ENCODE measurements around the gene TRPC3.

The TRPC3 gene

DNA sequence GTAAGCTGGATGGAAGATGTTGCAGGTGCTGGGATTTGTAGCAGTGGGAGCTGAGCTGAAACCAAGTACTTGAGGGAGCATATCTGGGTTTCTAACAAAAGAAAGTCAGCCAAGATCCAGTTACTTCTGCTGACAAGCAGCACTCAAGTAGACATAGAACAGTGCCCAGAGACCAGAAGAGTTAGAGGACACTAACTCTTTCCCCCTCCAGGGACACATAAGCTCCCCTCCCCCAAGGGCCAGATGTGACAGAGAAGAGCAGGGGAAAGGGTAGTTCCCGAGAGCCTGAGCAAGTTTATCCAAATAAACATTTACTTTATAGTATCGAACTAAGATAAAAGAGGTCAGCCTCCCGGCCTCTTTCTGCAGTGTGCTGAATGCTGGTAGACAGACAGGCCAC, 12.2 kb downstream of the TRPC3 start:
- Histone ChIP-seq H3K4me1 (ENCODE audit: control insufficient read depth in 1 of 2, insufficient read depth in 2 of 2, low read length in 2 of 2) (peaks cover 0 to 1% of the 10 kb centered on the region in 2 experiments), H2BK5ac (ENCODE audit: low read depth, low read length, poor library complexity) (no peak overlapping the region), H2BK120ac (ENCODE audit: insufficient read depth, low read length, poor library complexity) (no peak overlapping the region), H2AK5ac (ENCODE audit: low read length) (no peak overlapping the region), H4K12ac (ENCODE audit: low read depth, low read length) (no peak overlapping the region), H3K36me3 (ENCODE audit: control insufficient read depth in 1 of 2, insufficient read depth in 2 of 2, low read length in 2 of 2) (no peaks in the 10 kb centered on the region), H3K27ac (ENCODE audit: low read depth, low read length) (no peak overlapping the region), H3K4me3 (ENCODE audit: low read depth, low read length) (no peak overlapping the region), H3K14ac (ENCODE audit: low read length) (no peak overlapping the region), H2AFZ (ENCODE audit: insufficient read depth, low read length, poor library complexity) (no peak overlapping the region), H3K27me3 (ENCODE audit: insufficient read depth, low read length) (no peaks in the 10 kb centered on the region), H4K8ac (ENCODE audit: low read depth, low read length) (no peak overlapping the region), H3K4ac (ENCODE audit: low read depth, low read length) (no peak overlapping the region), H3K79me1 (ENCODE audit: low read length) (no peaks in the 10 kb centered on the region), H3K23ac (ENCODE audit: low read length) (no peak overlapping the region), H3K18ac (ENCODE audit: low read length) (no peak overlapping the region), H3K9me3 (ENCODE audit: insufficient read depth, low read depth, low read length) (no peaks in the 10 kb centered on the region), H3K9ac (ENCODE audit: low read length) (no peak overlapping the region), H3K79me2 (ENCODE audit: control insufficient read depth, insufficient read depth, low read length, poor library complexity) (no peaks in the 10 kb centered on the region), H2BK12ac (ENCODE audit: low read length) (no peak overlapping the region), H4K91ac (ENCODE audit: low read depth, low read length) (no peak overlapping the region), H3K4me2 (ENCODE audit: low read length) (no peak overlapping the region)
- WGBS (ENCODE audit: extremely low coverage, insufficient coverage, insufficient read length), result no CpG with 5 or more reads among the region's 3 CpGs
- no peak for DNase-seq

DNA sequence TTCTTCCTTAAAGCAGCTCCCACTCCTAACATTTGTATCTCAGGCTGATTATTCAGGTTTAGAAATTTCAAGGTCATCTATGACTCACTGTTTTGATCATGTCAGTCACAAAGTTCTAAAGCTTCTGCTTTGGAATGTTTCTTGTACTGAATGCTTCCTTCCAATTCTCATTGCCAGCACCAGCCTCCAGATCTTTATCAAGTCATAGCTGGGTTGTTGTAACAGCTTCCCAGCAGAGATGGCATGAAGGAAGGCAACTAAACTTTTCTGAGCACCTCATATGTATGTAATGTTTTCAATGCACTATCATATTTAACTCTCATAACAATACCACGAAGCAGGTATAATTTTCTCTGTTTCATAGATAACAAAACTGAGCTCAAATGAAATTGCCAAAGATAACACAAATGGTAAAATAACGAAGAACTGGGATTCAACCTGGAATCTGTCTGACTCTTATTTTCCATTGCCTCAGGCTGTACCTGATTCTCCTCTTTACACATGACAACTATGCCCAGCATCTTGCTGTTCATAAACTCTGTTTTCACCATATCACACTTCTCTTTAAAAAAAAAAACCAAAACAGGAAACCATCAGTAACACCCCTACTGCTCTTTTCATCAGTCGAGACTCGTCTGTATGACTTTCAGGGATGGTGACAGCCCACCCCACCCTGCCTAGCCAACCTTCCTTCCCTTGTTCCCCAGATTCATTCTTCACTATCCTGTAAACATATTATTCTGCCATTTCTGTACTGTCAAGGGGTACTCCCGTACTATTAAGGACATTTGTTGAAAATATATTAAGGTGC, 13.4 kb downstream of the TRPC3 start:
- H3K27ac ChIP-seq (ENCODE audit: low read depth, low read length), result no peak overlapping the region
- H3K36me3 ChIP-seq (ENCODE audit: control insufficient read depth in 1 of 2, insufficient read depth in 2 of 2, low read length in 2 of 2), result no peaks in the 10 kb centered on the region
- H2BK120ac ChIP-seq (ENCODE audit: insufficient read depth, low read length, poor library complexity), result no peak overlapping the region
- no peak overlapping the region for H3K4me3 ChIP-seq (ENCODE audit: low read depth, low read length)
- H3K14ac ChIP-seq (ENCODE audit: low read length), result no peak overlapping the region
- no peaks in the 10 kb centered on the region for H3K9me3 ChIP-seq (ENCODE audit: insufficient read depth, low read depth, low read length)
- no peak overlapping the region for H2BK5ac ChIP-seq (ENCODE audit: low read depth, low read length, poor library complexity)
- no peak overlapping the region for H2BK12ac ChIP-seq (ENCODE audit: low read length)
- no CpG with 5 or more reads among the region's 5 CpGs for WGBS (ENCODE audit: extremely low coverage, insufficient coverage, insufficient read length)
- DNase-seq, result peak; percentile 69 to 97
- no peak overlapping the region for H4K91ac ChIP-seq (ENCODE audit: low read depth, low read length)
- no peak overlapping the region for H3K23ac ChIP-seq (ENCODE audit: low read length)
- H3K79me2 ChIP-seq (ENCODE audit: control insufficient read depth, insufficient read depth, low read length, poor library complexity), result no peaks in the 10 kb centered on the region
- no peaks in the 10 kb centered on the region for H3K79me1 ChIP-seq (ENCODE audit: low read length)
- no peak overlapping the region for H3K9ac ChIP-seq (ENCODE audit: low read length)
- H3K4me2 ChIP-seq (ENCODE audit: low read length), result no peak overlapping the region
- H2AFZ ChIP-seq (ENCODE audit: insufficient read depth, low read length, poor library complexity), result no peak overlapping the region
- peaks cover 0 to 1% of the 10 kb centered on the region in 2 experiments for H3K4me1 ChIP-seq (ENCODE audit: control insufficient read depth in 1 of 2, insufficient read depth in 2 of 2, low read length in 2 of 2)
- no peak overlapping the region for H2AK5ac ChIP-seq (ENCODE audit: low read length)
- H3K4ac ChIP-seq (ENCODE audit: low read depth, low read length), result no peak overlapping the region
- no peak overlapping the region for H4K8ac ChIP-seq (ENCODE audit: low read depth, low read length)
- no peak overlapping the region for H3K18ac ChIP-seq (ENCODE audit: low read length)
- H4K12ac ChIP-seq (ENCODE audit: low read depth, low read length), result no peak overlapping the region
- H3K27me3 ChIP-seq (ENCODE audit: insufficient read depth, low read length), result no peaks in the 10 kb centered on the region

DNA sequence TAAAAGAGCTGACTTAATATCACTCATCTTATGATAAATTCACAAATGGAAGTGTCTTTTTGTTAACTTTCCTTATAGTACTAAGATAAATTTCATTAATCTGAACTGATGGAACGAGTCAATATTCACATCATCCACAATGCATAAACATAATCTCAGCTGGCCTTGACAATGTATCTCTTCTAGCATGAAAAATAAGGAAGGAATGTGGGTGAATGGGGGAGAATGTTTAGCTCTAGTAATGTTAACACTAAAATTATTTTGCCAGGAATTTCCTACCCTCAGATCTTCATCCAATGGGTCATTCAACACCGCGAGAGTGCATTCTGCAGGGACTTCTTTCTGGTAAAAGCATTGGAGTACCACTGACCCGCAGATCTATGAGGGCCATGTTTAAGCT, 15.8 kb downstream of the TRPC3 start:
- H3K4me1 ChIP-seq (ENCODE audit: control insufficient read depth in 1 of 2, insufficient read depth in 2 of 2, low read length in 2 of 2), result peaks cover 0 to 1% of the 10 kb centered on the region in 2 experiments
- no peaks in the 10 kb centered on the region for H3K79me1 ChIP-seq (ENCODE audit: low read length)
- H3K9ac ChIP-seq (ENCODE audit: low read length), result no peak overlapping the region
- no peaks in the 10 kb centered on the region for H3K36me3 ChIP-seq (ENCODE audit: control insufficient read depth in 1 of 2, insufficient read depth in 2 of 2, low read length in 2 of 2)
- no peak for DNase-seq
- H3K14ac ChIP-seq (ENCODE audit: low read length), result no peak overlapping the region
- no CpG with 5 or more reads among the region's 4 CpGs for WGBS (ENCODE audit: extremely low coverage, insufficient coverage, insufficient read length)
- no peak overlapping the region for H4K12ac ChIP-seq (ENCODE audit: low read depth, low read length)
- no peak overlapping the region for H2BK12ac ChIP-seq (ENCODE audit: low read length)
- no peak overlapping the region for H3K4ac ChIP-seq (ENCODE audit: low read depth, low read length)
- H3K23ac ChIP-seq (ENCODE audit: low read length), result no peak overlapping the region
- H3K4me3 ChIP-seq (ENCODE audit: low read depth, low read length), result no peak overlapping the region
- no peak overlapping the region for H3K18ac ChIP-seq (ENCODE audit: low read length)
- no peaks in the 10 kb centered on the region for H3K27me3 ChIP-seq (ENCODE audit: insufficient read depth, low read length)
- H2BK120ac ChIP-seq (ENCODE audit: insufficient read depth, low read length, poor library complexity), result no peak overlapping the region
- H2BK5ac ChIP-seq (ENCODE audit: low read depth, low read length, poor library complexity), result no peak overlapping the region
- H3K9me3 ChIP-seq (ENCODE audit: insufficient read depth, low read depth, low read length), result peaks cover 4% of the 10 kb centered on the region
- H2AK5ac ChIP-seq (ENCODE audit: low read length), result no peak overlapping the region
- no peaks in the 10 kb centered on the region for H3K79me2 ChIP-seq (ENCODE audit: control insufficient read depth, insufficient read depth, low read length, poor library complexity)
- no peak overlapping the region for H3K27ac ChIP-seq (ENCODE audit: low read depth, low read length)
- H4K91ac ChIP-seq (ENCODE audit: low read depth, low read length), result no peak overlapping the region
- no peak overlapping the region for H2AFZ ChIP-seq (ENCODE audit: insufficient read depth, low read length, poor library complexity)
- H3K4me2 ChIP-seq (ENCODE audit: low read length), result no peak overlapping the region
- no peak overlapping the region for H4K8ac ChIP-seq (ENCODE audit: low read depth, low read length)

DNA sequence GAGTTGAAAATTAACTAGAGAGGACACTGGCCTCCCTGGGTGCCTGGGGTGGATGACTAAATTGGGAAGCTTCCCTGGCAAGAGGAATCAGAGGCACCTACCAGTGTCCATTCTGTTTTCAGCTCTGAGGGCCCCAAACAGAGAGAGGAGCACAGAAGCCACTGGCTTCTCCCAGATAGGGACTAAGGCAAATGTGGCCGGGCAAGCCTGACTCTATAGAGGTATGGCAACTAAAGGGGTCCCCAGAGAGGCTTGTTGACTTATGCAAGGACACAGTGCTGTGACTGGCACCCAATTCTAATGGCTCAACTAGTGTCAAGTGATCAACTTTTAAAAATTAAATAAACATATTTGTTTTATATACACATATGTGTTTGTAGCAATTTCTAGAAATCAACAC, 17.2 kb downstream of the TRPC3 start:
- no peaks in the 10 kb centered on the region for H3K36me3 ChIP-seq (ENCODE audit: control insufficient read depth in 1 of 2, insufficient read depth in 2 of 2, low read length in 2 of 2)
- H4K12ac ChIP-seq (ENCODE audit: low read depth, low read length), result no peak overlapping the region
- no peak overlapping the region for H4K8ac ChIP-seq (ENCODE audit: low read depth, low read length)
- H3K9me3 ChIP-seq (ENCODE audit: insufficient read depth, low read depth, low read length), result peaks cover 4% of the 10 kb centered on the region
- H3K4me2 ChIP-seq (ENCODE audit: low read length), result no peak overlapping the region
- H3K4me1 ChIP-seq (ENCODE audit: control insufficient read depth in 1 of 2, insufficient read depth in 2 of 2, low read length in 2 of 2), result peaks cover 0 to 1% of the 10 kb centered on the region in 2 experiments
- H2BK5ac ChIP-seq (ENCODE audit: low read depth, low read length, poor library complexity), result no peak overlapping the region
- no peak overlapping the region for H2AFZ ChIP-seq (ENCODE audit: insufficient read depth, low read length, poor library complexity)
- no peak overlapping the region for H3K4me3 ChIP-seq (ENCODE audit: low read depth, low read length)
- no peak overlapping the region for H3K23ac ChIP-seq (ENCODE audit: low read length)
- H3K79me2 ChIP-seq (ENCODE audit: control insufficient read depth, insufficient read depth, low read length, poor library complexity), result no peaks in the 10 kb centered on the region
- no peak overlapping the region for H2BK120ac ChIP-seq (ENCODE audit: insufficient read depth, low read length, poor library complexity)
- no CpG with 5 or more reads among the region's 1 CpG for WGBS (ENCODE audit: extremely low coverage, insufficient coverage, insufficient read length)
- no peak overlapping the region for H3K4ac ChIP-seq (ENCODE audit: low read depth, low read length)
- DNase-seq, result no peak
- H3K18ac ChIP-seq (ENCODE audit: low read length), result no peak overlapping the region
- H4K91ac ChIP-seq (ENCODE audit: low read depth, low read length), result no peak overlapping the region
- no peak overlapping the region for H3K14ac ChIP-seq (ENCODE audit: low read length)
- H2AK5ac ChIP-seq (ENCODE audit: low read length), result no peak overlapping the region
- H2BK12ac ChIP-seq (ENCODE audit: low read length), result no peak overlapping the region
- no peak overlapping the region for H3K27ac ChIP-seq (ENCODE audit: low read depth, low read length)
- H3K79me1 ChIP-seq (ENCODE audit: low read length), result no peaks in the 10 kb centered on the region
- no peaks in the 10 kb centered on the region for H3K27me3 ChIP-seq (ENCODE audit: insufficient read depth, low read length)
- H3K9ac ChIP-seq (ENCODE audit: low read length), result no peak overlapping the region

All from trophoblast cell (in vitro differentiated cells and primary cell).